CD8-positive, alpha-beta memory T cell (primary cell): ENCODE results near the gene ADGRB3. TPM values are rescaled to one million over a fixed set of nuclear protein-coding genes. Genes with fewer than 3 reads are reported as not detected.
"Not testable (repeated sequence)": the region's sequence is repeated elsewhere in the genome, so short reads cannot be mapped to it uniquely, and the experiment has no call there.

Experiments
- CTCF ChIA-PET: fragments of 350-600 bp; sonication (Branson Sonifier 250); formaldehyde crosslinking; loops from one replicate; lab custom pipeline; 2021; ENCODE audit warnings: antibody characterized with exemption; lab: Charles Lee
- POLR2A ChIA-PET: fragments of 350-600 bp; sonication (Branson Sonifier 250); formaldehyde crosslinking; loops from one replicate; lab custom pipeline; 2021; ENCODE audit warnings: antibody characterized with exemption; lab: Charles Lee
- DNase-seq, 5 donors: peaks; one replicate each; pipeline versions ENCODE4 v3.0.0 to v3.0.0-alpha.2; 2020 to 2022; ENCODE audit warnings: mixed read lengths in 1 of 5
- H3K27ac ChIP-seq: one replicate; pipeline ENCODE4 v1.7.0; 2013; ENCODE audit warnings: low read depth, mild to moderate bottlenecking, low read length, moderate library complexity
- H3K27me3 ChIP-seq: 2 replicates; pipeline ENCODE4 v1.7.0; 2013; ENCODE audit warnings: low read length, mild to moderate bottlenecking; ENCODE audit not compliant: insufficient read depth, poor library complexity, severe bottlenecking
- H3K36me3 ChIP-seq: 2 replicates; pipeline ENCODE4 v1.7.0; 2013; ENCODE audit warnings: mild to moderate bottlenecking, low read length, moderate library complexity; ENCODE audit not compliant: insufficient read depth
- H3K4me1 ChIP-seq: 2 replicates; pipeline ENCODE4 v1.7.0; 2013; ENCODE audit warnings: mild to moderate bottlenecking, low read length, moderate library complexity; ENCODE audit not compliant: insufficient read depth
- H3K4me3 ChIP-seq: 2 replicates; pipeline ENCODE4 v1.7.0; 2013; ENCODE audit warnings: mild to moderate bottlenecking, low read length
- H3K9me3 ChIP-seq: 2 replicates; pipeline ENCODE4 v1.7.0; 2013; ENCODE audit warnings: mild to moderate bottlenecking, low read length
- H3K27ac Mint-ChIP-seq, 8 donors: one replicate each; pipeline ENCODE4 v1.8.0; 2020 to 2021; ENCODE audit warnings: mixed read lengths in 8 of 8, mild to moderate bottlenecking in 6 of 8, inconsistent platforms in 3 of 8, moderate library complexity in 3 of 8
- H3K27me3 Mint-ChIP-seq, 2 donors: one replicate each; pipeline ENCODE4 v1.8.0; 2020 to 2021; ENCODE audit warnings: mixed read lengths in 2 of 2, mild to moderate bottlenecking in 1 of 2, moderate library complexity in 1 of 2
- H3K36me3 Mint-ChIP-seq, 3 donors: one replicate each; pipeline ENCODE4 v1.8.0; 2020 to 2021; ENCODE audit warnings: mixed read lengths in 3 of 3, inconsistent platforms in 1 of 3, mild to moderate bottlenecking in 1 of 3
- H3K4me1 Mint-ChIP-seq, 3 donors: one replicate each; pipeline ENCODE4 v1.8.0; 2020 to 2021; ENCODE audit warnings: mixed read lengths in 3 of 3, inconsistent platforms in 1 of 3, mild to moderate bottlenecking in 1 of 3
- H3K4me3 Mint-ChIP-seq, 7 donors: one replicate each; pipeline ENCODE4 v1.8.0; 2020 to 2021; ENCODE audit warnings: mixed read lengths in 7 of 7, mild to moderate bottlenecking in 6 of 7, moderate library complexity in 4 of 7, inconsistent platforms in 2 of 7
- H3K9me3 Mint-ChIP-seq, 5 donors: one replicate each; pipeline ENCODE4 v1.8.0; 2020 to 2022; ENCODE audit warnings: mixed read lengths in 5 of 5, mild to moderate bottlenecking in 3 of 5, moderate library complexity in 2 of 5, inconsistent platforms in 1 of 5
- polyA plus RNA-seq: library from polyadenylated mRNA; unstranded; fragments of 300-500 nt; fragmentation: Illumina TruSeq; gene quantifications from one replicate; pipeline ENCODE4 v1.2.3, GENCODE V29; 2021
- total RNA-seq, 2 experiments: library from RNA; stranded (reverse); gene quantifications; one replicate each; pipeline ENCODE4 v1.2.3, GENCODE V29; 2021

ADGRB3 gene
- total and polyA plus RNA-seq, 3 experiments from 2014 or later, result not detected

DNA sequence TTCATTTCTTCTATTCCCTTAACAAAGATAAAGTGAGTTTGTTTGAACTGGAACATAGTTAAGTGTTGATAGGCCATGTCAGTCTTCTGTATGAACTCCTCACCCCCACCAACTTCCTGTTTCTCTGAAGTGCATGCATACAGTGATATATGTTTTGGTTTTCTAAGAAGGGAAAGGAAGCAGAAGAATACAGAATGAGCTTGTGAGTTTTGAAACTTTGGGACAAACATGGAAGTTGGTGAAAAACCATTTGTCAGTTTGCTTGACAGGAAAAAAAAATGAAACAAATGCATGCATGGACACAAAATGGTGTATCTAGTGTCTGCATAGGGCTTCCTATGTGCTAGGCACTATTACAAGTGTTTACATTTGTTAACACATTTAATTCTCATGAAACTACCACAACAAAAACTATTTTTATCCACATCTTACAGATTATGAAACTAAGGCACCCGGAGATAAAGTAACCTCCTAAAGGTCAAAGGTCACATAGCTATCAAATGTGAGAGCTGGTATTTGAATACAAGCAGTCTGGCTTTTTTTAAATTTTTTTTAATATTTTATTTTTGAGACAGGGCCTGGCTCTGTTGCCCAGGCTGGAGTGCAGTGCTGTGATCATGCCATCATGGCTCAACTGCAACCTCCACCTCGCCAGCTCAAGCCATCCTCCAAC is 105.9 kb downstream of the ADGRB3 start:
- Mint-ChIP-seq H3K36me3 (no peaks in the 10 kb centered on the region), H3K27me3 (peaks cover 0 to 1% of the 10 kb centered on the region in 2 donors), H3K27ac (no peak overlapping the region), H3K9me3 (no peaks in the 10 kb centered on the region), H3K4me3 (no peak overlapping the region), H3K4me1 (peaks cover 0 to 5% (median 4%) of the 10 kb centered on the region in 3 donors)
- CTCF ChIA-PET, result no interaction called here
- Histone ChIP-seq H3K9me3 (no peaks in the 10 kb centered on the region), H3K4me1 (peaks cover 11% of the 10 kb centered on the region), H3K4me3 (no peak overlapping the region), H3K27me3 (no peaks in the 10 kb centered on the region), H3K27ac (peak overlapping the region; percentile 19), H3K36me3 (no peaks in the 10 kb centered on the region)
- DNase-seq, result no peak
- POLR2A ChIA-PET, result no interaction called here

DNA sequence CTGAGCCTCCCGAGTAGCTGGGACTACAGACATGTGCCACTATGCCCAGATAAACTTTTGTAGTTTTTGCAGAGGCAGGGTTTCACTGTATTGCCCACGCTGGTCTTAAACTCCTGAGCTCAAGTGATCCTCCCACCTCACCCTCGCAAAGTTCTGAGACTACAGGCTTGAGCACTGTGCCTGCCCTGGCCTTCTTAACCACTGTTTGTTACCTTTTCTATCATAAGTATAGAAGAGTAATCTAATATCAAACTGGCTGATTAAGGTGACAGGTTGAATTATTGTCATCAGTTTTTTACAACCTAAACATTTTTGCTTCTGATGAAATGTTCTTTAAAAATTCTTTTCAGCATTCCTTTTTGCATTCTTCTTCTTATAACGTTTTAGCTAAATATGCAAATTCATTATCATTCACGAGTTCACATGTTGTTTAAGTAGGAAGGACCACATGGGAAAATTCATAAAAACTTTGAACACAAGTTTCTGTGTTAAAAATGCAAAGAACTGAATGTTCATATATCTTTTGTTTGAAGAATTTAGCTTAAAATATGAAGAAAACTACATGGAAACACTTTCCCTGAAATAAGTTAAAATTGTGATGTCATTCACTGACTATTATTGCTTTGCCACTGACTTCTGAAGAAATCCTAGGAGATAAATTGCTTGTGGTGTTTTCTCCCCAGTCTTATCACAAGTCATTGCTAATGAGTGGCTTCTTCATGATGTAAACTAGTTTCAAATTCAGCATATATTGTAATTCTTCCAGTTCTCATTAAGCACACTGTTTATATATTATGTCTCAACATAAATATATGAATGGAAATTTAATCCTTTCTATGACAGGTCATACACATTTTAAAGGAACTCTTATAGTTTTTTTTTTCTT is 106.7 kb downstream of the ADGRB3 start:
- Mint-ChIP-seq H3K27ac (no peak overlapping the region), H3K4me1 (peaks cover 0 to 5% (median 4%) of the 10 kb centered on the region in 3 donors), H3K27me3 (peaks cover 0 to 3% of the 10 kb centered on the region in 2 donors), H3K9me3 (peaks cover 0 to 2% (median 0%) of the 10 kb centered on the region in 5 donors), H3K4me3 (no peak overlapping the region), H3K36me3 (no peaks in the 10 kb centered on the region)
- ChIA-PET POLR2A (no interaction called here), CTCF (no interaction called here)
- no peaks in the 10 kb centered on the region for H3K36me3 ChIP-seq
- DNase-seq, result no peak
- peak overlapping the region; percentile 49 for H3K27ac ChIP-seq
- no peaks in the 10 kb centered on the region for H3K27me3 ChIP-seq
- H3K4me1 ChIP-seq, result peaks cover 11% of the 10 kb centered on the region
- H3K9me3 ChIP-seq, result no peaks in the 10 kb centered on the region
- no peak overlapping the region for H3K4me3 ChIP-seq

GRCh38 chr6:68743099-68743498 is 108.0 kb downstream of the ADGRB3 start:
- peaks cover 0 to 3% of the 10 kb centered on the region in 2 donors for H3K27me3 Mint-ChIP-seq
- H3K27me3 ChIP-seq, result no peaks in the 10 kb centered on the region

DNA sequence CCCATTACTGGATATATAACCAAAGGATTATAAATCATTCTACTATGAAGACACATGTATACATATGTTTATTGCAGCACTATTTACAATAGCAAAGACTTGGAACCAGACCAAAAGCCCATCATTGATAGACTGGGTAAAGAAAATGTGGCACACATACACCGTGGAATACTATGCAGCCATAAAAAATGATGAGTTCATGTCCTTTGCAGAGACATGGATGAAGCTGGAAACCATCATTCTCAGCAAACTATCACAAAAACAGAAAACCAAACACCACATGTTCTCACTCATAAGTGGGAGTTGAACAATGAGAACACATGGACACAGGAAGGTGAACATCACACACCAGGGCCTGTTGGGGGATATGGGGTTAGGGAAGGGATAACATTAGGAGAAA is 109.3 kb downstream of the ADGRB3 start:
- H3K36me3 ChIP-seq, H3K27ac ChIP-seq, H3K27me3 Mint-ChIP-seq, H3K27me3 ChIP-seq, H3K27ac Mint-ChIP-seq, H3K9me3 Mint-ChIP-seq, H3K4me3 ChIP-seq, POLR2A ChIA-PET, H3K36me3 Mint-ChIP-seq, DNase-seq, H3K4me1 Mint-ChIP-seq, H3K4me3 Mint-ChIP-seq, H3K9me3 ChIP-seq, CTCF ChIA-PET: not testable (repeated sequence)
- H3K4me1 ChIP-seq, result peaks cover 11% of the 10 kb centered on the region

More at GRCh38 chr6:68743099-68743498, 108.0 kb downstream of the ADGRB3 start:
- H3K4me1 ChIP-seq, result peaks cover 11% of the 10 kb centered on the region
- H3K36me3 ChIP-seq, result no peaks in the 10 kb centered on the region
- ChIA-PET POLR2A (no interaction called here), CTCF (no interaction called here)
- DNase-seq, result no peak
- H3K4me3 ChIP-seq, result no peak overlapping the region
- no peaks in the 10 kb centered on the region for H3K36me3 Mint-ChIP-seq
- H3K27ac Mint-ChIP-seq, result no peak overlapping the region
- no peaks in the 10 kb centered on the region for H3K9me3 ChIP-seq
- H3K27ac ChIP-seq, result no peak overlapping the region
- H3K4me3 Mint-ChIP-seq, result no peak overlapping the region
- H3K4me1 Mint-ChIP-seq, result peaks cover 0 to 5% (median 4%) of the 10 kb centered on the region in 3 donors
- peaks cover 0 to 2% (median 0%) of the 10 kb centered on the region in 5 donors for H3K9me3 Mint-ChIP-seq

DNA sequence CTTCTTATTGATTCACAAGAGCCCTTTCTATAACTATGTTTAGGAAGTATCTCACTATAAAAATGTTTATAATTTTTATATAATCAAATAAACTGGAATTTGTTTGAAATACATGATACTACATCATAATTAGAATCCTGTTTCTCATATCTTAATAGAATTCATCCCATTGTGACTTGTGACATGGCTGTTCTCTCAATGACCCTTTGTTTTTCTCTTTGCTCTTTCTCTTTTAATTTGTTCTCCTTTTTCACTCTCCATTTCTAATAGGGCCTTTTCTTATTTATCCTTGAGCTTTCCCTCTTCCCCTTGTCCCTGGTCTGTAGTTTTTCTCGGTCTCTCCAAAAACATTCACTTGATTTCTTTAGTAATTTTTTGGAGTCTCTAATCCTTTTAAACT is 111.3 kb downstream of the ADGRB3 start:
- Mint-ChIP-seq H3K4me3 (no peak overlapping the region), H3K4me1 (no peaks in the 10 kb centered on the region)

DNA sequence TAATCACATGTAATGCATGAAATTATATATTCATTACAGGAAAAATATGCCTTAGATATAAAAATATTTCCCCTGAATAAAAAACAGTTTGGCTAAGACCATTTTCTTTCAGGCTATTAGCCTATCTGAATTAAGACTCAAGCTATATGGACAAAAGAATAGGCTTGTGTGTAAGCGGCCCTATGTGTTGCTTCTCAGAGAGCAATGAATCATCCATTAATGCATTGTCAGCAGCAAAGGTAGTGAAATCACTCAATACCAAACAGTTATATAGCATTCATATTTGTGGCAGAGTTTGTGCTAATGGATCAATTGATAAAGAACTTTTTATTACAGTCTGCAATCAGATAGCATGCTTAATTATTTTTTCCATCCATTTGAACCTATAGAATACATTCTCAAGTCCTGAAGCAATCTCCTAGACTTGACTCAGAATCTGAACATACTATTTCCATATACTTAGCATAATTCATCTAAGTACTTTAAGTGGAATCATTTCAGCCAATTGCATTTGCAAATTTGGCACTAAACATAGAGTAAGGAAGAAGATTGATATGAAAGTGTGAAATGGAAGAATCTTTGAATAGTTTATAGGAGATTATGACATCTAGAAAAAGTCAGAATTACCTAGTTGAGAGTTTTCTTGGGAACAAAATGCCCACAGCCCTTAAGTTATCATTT is 112.2 kb downstream of the ADGRB3 start:
- Mint-ChIP-seq H3K4me3 (no peak overlapping the region), H3K27ac (no peak overlapping the region), H3K9me3 (peaks cover 0 to 4% (median 0%) of the 10 kb centered on the region in 5 donors), H3K27me3 (peaks cover 0 to 3% of the 10 kb centered on the region in 2 donors), H3K36me3 (no peaks in the 10 kb centered on the region), H3K4me1 (no peaks in the 10 kb centered on the region)
- no peak for DNase-seq
- Histone ChIP-seq H3K27ac (no peak overlapping the region), H3K4me1 (no peaks in the 10 kb centered on the region), H3K9me3 (no peaks in the 10 kb centered on the region), H3K27me3 (no peaks in the 10 kb centered on the region), H3K4me3 (no peak overlapping the region), H3K36me3 (no peaks in the 10 kb centered on the region)
- POLR2A ChIA-PET, result no interaction called here
- CTCF ChIA-PET, result no interaction called here

More for the DNA sequence above, 111.3 kb downstream of the ADGRB3 start:
- Histone ChIP-seq H3K4me3 (no peak overlapping the region), H3K4me1 (no peaks in the 10 kb centered on the region), H3K27ac (no peak overlapping the region), H3K9me3 (no peaks in the 10 kb centered on the region), H3K27me3 (no peaks in the 10 kb centered on the region), H3K36me3 (no peaks in the 10 kb centered on the region)
- CTCF ChIA-PET, result no interaction called here
- Mint-ChIP-seq H3K27me3 (peaks cover 0 to 3% of the 10 kb centered on the region in 2 donors), H3K36me3 (no peaks in the 10 kb centered on the region), H3K27ac (no peak overlapping the region), H3K9me3 (peaks cover 0 to 4% (median 0%) of the 10 kb centered on the region in 5 donors)
- POLR2A ChIA-PET, result no interaction called here
- no peak for DNase-seq

DNA sequence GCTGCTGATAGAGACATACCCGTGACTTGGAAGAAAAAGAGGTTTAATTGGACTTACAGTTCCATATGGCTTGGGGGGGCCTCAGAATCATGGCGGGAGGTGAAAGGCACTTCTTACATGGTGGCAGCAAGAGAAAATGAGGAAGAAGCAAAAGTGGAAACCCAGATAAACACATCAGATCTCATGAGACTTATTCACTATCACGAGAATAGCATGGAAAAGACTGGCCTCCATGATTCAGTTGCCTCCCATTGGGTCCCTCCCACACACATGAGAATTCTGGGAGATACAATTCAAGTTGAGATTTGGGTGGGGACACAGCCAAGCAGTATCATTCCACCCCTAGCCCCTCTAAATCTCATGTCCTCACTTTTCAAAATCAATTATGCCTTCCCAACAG is 112.8 kb downstream of the ADGRB3 start:
- CTCF ChIA-PET, H3K27me3 Mint-ChIP-seq, DNase-seq: not testable (repeated sequence)

More for the DNA sequence above, 112.8 kb downstream of the ADGRB3 start:
- H3K36me3 Mint-ChIP-seq, H3K27me3 ChIP-seq, H3K9me3 ChIP-seq, H3K4me3 Mint-ChIP-seq, H3K9me3 Mint-ChIP-seq, POLR2A ChIA-PET, H3K27ac Mint-ChIP-seq, H3K4me3 ChIP-seq, H3K27ac ChIP-seq, H3K36me3 ChIP-seq, H3K4me1 ChIP-seq, H3K4me1 Mint-ChIP-seq: not testable (repeated sequence)
